HepG2 (cell line): ENCODE results near the gene DCTN1. TPM values are rescaled to one million over a fixed set of nuclear protein-coding genes. Genes with fewer than 3 reads are reported as not detected.

ENCODE experiments used
- ARID2 ChIP-seq: sonication (generic); formaldehyde crosslinking; IDR thresholded peaks from 2 replicates; pipeline ENCODE4 v1.8.1; 2022; ENCODE audit warnings: mild to moderate bottlenecking, missing genetic modification reagents, borderline replicate concordance
- CENPT ChIP-seq: sonication (generic); formaldehyde crosslinking; IDR thresholded peaks from 2 replicates; pipeline ENCODE4 v1.8.0; 2022; ENCODE audit warnings: low read depth, mild to moderate bottlenecking, moderate library complexity, missing genetic modification reagents
- FLYWCH1 ChIP-seq: sonication (generic); formaldehyde crosslinking; IDR thresholded peaks from 2 replicates; pipeline ENCODE4 v1.8.1; 2023; ENCODE audit warnings: mild to moderate bottlenecking, missing genetic modification reagents
- NCOR1 ChIP-seq: fragments of 200-600 bp; sonication (generic); IDR thresholded peaks from 2 replicates; pipeline ENCODE4 v1.7.0; 2017; ENCODE audit warnings: antibody characterized with exemption, low read length, borderline replicate concordance
- NKX3-1 ChIP-seq: sonication (generic); formaldehyde crosslinking; IDR thresholded peaks from 2 replicates; pipeline ENCODE4 v1.5.0; 2020; ENCODE audit warnings: missing genetic modification reagents
- PAXIP1 ChIP-seq: sonication (generic); formaldehyde crosslinking; conservative IDR thresholded peaks from 2 replicates; pipeline ENCODE4 v1.4.0; 2020; ENCODE audit warnings: mild to moderate bottlenecking, missing genetic modification reagents, moderate library complexity
- RXRB ChIP-seq: IDR thresholded peaks from 2 replicates; pipeline ENCODE4 v1.6.1; 2016; ENCODE audit warnings: borderline replicate concordance, missing genetic modification reagents, missing compliant biosample characterization
- SAP130 ChIP-seq: IDR thresholded peaks from 2 replicates; pipeline ENCODE4 v1.6.1; 2016; ENCODE audit warnings: low read depth
- TERF1 ChIP-seq: sonication (generic); formaldehyde crosslinking; IDR thresholded peaks from 2 replicates; pipeline ENCODE4 v1.8.0; 2022; ENCODE audit warnings: mild to moderate bottlenecking, missing genetic modification reagents, moderate library complexity
- ZFP36L1 ChIP-seq: sonication (generic); formaldehyde crosslinking; IDR thresholded peaks from 2 replicates; pipeline ENCODE4 v1.8.0; 2022; ENCODE audit warnings: mild to moderate bottlenecking, missing genetic modification reagents, moderate library complexity
- ZMYM2 ChIP-seq: sonication (generic); formaldehyde crosslinking; IDR thresholded peaks from 2 replicates; pipeline ENCODE4 v1.8.0; 2022; ENCODE audit warnings: mild to moderate bottlenecking, missing genetic modification reagents
- ZNF547 ChIP-seq: sonication (generic); formaldehyde crosslinking; IDR thresholded peaks from 2 replicates; pipeline ENCODE4 v1.5.1; 2020; ENCODE audit warnings: mild to moderate bottlenecking, missing genetic modification reagents
- ZNF629 ChIP-seq: sonication (generic); formaldehyde crosslinking; conservative IDR thresholded peaks from 2 replicates; pipeline ENCODE4 v1.5.0; 2020; ENCODE audit warnings: missing genetic modification reagents
- polyA plus RNA-seq, 8 experiments: library from polyadenylated mRNA; depleted of rRNA in 3 of 8; stranded (reverse) in 7 of 8; unstranded in 1 of 8; fragments of >200 nt; fragmentation: Illumina TruSeq in 4 of 8; extraction: Trizol in 4 of 8; gene quantifications; 2 replicates each; pipeline versions ENCODE4 v1.2.1 to v1.2.3, GENCODE V29; 2011 to 2016; ENCODE audit warnings: low read depth in 4 of 8, missing spikeins in 1 of 8, mixed read lengths in 1 of 8; ENCODE audit not compliant: insufficient read depth in 1 of 8
- total RNA-seq, 5 experiments: library from RNA; depleted of rRNA; stranded (reverse); fragments of >200 nt; fragmentation: Illumina TruSeq; extraction: Trizol; gene quantifications; 2 replicates each; pipeline ENCODE4 v1.2.3, GENCODE V29; 2016; ENCODE audit warnings: low read depth in 1 of 5
- TF ChIP-seq, protein P1 (sequence below), 2 experiments: sonication (generic) in 1 of 2; formaldehyde crosslinking in 1 of 2; IDR thresholded peaks; 2 replicates each; pipeline versions ENCODE4 v1.6.1 to v1.9.0; 2014 to 2022; ENCODE audit warnings: antibody characterized with exemption in 1 of 2, borderline replicate concordance in 1 of 2, inconsistent platforms in 1 of 2, low read depth in 1 of 2, missing genetic modification reagents in 1 of 2
- TF ChIP-seq, protein P2 (sequence below): sonication (generic); formaldehyde crosslinking; IDR thresholded peaks from 2 replicates; pipeline ENCODE4 v1.5.0; 2020; ENCODE audit warnings: mild to moderate bottlenecking, missing genetic modification reagents

DCTN1 gene
- total and polyA plus RNA-seq, 2 of the 13 experiments (the other 11 are each of a cell fraction or from before 2014, with no cell fraction given) = 73.2 to 122 TPM

- TF ChIP-seq TERF1 (CRISPR knock-in tag) (no peak), ZFP36L1 (CRISPR knock-in tag) (no peak), ZNF547 (no peak), NKX3-1 (CRISPR knock-in tag) (no peak), ARID2 (no peak), FLYWCH1 (CRISPR knock-in tag) (no peak), ZNF629 (CRISPR knock-in tag) (no peak), ZMYM2 (no peak), PAXIP1 (CRISPR knock-in tag) (peak; percentile 79), CENPT (CRISPR knock-in tag) (no peak), SAP130 (peak; percentile 58; the same call in 1 of the 2 replicates), NCOR1 (no peak), RXRB (CRISPR knock-in tag) (peak; percentile 47; the same call in 1 of the 2 replicates)
- TF ChIP-seq, protein P1, sequence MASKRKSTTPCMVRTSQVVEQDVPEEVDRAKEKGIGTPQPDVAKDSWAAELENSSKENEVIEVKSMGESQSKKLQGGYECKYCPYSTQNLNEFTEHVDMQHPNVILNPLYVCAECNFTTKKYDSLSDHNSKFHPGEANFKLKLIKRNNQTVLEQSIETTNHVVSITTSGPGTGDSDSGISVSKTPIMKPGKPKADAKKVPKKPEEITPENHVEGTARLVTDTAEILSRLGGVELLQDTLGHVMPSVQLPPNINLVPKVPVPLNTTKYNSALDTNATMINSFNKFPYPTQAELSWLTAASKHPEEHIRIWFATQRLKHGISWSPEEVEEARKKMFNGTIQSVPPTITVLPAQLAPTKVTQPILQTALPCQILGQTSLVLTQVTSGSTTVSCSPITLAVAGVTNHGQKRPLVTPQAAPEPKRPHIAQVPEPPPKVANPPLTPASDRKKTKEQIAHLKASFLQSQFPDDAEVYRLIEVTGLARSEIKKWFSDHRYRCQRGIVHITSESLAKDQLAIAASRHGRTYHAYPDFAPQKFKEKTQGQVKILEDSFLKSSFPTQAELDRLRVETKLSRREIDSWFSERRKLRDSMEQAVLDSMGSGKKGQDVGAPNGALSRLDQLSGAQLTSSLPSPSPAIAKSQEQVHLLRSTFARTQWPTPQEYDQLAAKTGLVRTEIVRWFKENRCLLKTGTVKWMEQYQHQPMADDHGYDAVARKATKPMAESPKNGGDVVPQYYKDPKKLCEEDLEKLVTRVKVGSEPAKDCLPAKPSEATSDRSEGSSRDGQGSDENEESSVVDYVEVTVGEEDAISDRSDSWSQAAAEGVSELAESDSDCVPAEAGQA (IDR thresholded peaks at IDR 0.05; ENCODE audit: low read depth) = no peak
- TF ChIP-seq, protein P1 (CRISPR knock-in tag; IDR thresholded peaks at IDR 0.05; ENCODE audit: borderline replicate concordance) = no peak
- TF ChIP-seq, protein P2, sequence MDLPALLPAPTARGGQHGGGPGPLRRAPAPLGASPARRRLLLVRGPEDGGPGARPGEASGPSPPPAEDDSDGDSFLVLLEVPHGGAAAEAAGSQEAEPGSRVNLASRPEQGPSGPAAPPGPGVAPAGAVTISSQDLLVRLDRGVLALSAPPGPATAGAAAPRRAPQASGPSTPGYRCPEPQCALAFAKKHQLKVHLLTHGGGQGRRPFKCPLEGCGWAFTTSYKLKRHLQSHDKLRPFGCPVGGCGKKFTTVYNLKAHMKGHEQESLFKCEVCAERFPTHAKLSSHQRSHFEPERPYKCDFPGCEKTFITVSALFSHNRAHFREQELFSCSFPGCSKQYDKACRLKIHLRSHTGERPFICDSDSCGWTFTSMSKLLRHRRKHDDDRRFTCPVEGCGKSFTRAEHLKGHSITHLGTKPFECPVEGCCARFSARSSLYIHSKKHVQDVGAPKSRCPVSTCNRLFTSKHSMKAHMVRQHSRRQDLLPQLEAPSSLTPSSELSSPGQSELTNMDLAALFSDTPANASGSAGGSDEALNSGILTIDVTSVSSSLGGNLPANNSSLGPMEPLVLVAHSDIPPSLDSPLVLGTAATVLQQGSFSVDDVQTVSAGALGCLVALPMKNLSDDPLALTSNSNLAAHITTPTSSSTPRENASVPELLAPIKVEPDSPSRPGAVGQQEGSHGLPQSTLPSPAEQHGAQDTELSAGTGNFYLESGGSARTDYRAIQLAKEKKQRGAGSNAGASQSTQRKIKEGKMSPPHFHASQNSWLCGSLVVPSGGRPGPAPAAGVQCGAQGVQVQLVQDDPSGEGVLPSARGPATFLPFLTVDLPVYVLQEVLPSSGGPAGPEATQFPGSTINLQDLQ = no peak
These were observed 33.0 kb upstream of the DCTN1 start (continued) for GRCh38 chr2:74413001-74413698.
